ENCODE results near the gene RNF113A. TPM values are rescaled to one million over a fixed set of nuclear protein-coding genes. Genes with fewer than 3 reads are reported as not detected.

RNF113A gene
- total RNA-seq, 1 donor from 2014 or later = 9.7 TPM

Other genes with a start within 250 kb of the RNF113A start
- 57.6 to 62.7 TPM (median 58.1 TPM) in 3 replicates for gene SEPTIN6, start 178.6 kb downstream of the RNF113A start, total RNA-seq
- 0.38 TPM in 2 of 3 replicates, not detected in the other for gene SOWAHD, start 113.1 kb downstream of the RNF113A start, total RNA-seq
- 2,086 to 2,208 TPM (median 2,190 TPM) in 3 replicates for gene RPL39, start 80.1 kb downstream of the RNF113A start, total RNA-seq
- gene UPF3B, start 18.8 kb downstream of the RNF113A start, total RNA-seq = 20.7 to 21.5 TPM (median 20.8 TPM) in 3 replicates
- gene NDUFA1, start 99 bp upstream of the RNF113A start, total RNA-seq = 54.7 to 57.4 TPM (median 57.3 TPM) in 3 replicates
- gene AKAP14, start 24.2 kb upstream of the RNF113A start, total RNA-seq = not detected in 3 replicates
- 9.0 to 10.0 TPM (median 9.3 TPM) in 3 replicates for gene NKAP, start 72.0 kb upstream of the RNF113A start, total RNA-seq
- not detected in 3 replicates for gene RHOXF2B, start 206.0 kb upstream of the RNF113A start, total RNA-seq
- gene RHOXF1, start 244.2 kb upstream of the RNF113A start, total RNA-seq = 0.47 to 0.89 TPM (median 0.52 TPM) in 3 replicates

Data from mesothelial cell of epicardium (in vitro differentiated cells).